Muscle layer of duodenum (tissue), 2 donors: ENCODE measurements around the gene MICALL2.

Experiments used
- H3K27ac ChIP-seq: one replicate; pipeline ENCODE4 v1.7.0; 2013; ENCODE audit warnings: mild to moderate bottlenecking, low read length
- H3K27me3 ChIP-seq: one replicate; pipeline ENCODE4 v1.7.0; 2013; ENCODE audit warnings: low read depth, mild to moderate bottlenecking, control low read depth, low read length
- H3K36me3 ChIP-seq, 2 donors: one replicate each; pipeline ENCODE4 v1.7.0; 2013; ENCODE audit warnings: low read length in 2 of 2, control low read depth in 1 of 2, mild to moderate bottlenecking in 1 of 2; ENCODE audit not compliant: insufficient read depth in 2 of 2, control insufficient read depth in 1 of 2
- H3K4me1 ChIP-seq, 2 donors: one replicate each; pipeline ENCODE4 v1.7.0; 2013; ENCODE audit warnings: low read length in 2 of 2, mild to moderate bottlenecking in 2 of 2, control low read depth in 1 of 2, moderate library complexity in 1 of 2; ENCODE audit not compliant: insufficient read depth in 2 of 2, control insufficient read depth in 1 of 2
- H3K4me3 ChIP-seq, 2 donors: one replicate each; pipeline ENCODE4 v1.7.0; 2013; ENCODE audit warnings: low read length in 2 of 2, low read depth in 1 of 2, mild to moderate bottlenecking in 1 of 2
- H3K9me3 ChIP-seq, 2 donors: one replicate each; pipeline ENCODE4 v1.7.0; 2013; ENCODE audit warnings: low read length in 2 of 2, control low read depth in 1 of 2, mild to moderate bottlenecking in 1 of 2; ENCODE audit not compliant: control insufficient read depth in 1 of 2
- donor health status: healthy.

MICALL2 gene

DNA sequence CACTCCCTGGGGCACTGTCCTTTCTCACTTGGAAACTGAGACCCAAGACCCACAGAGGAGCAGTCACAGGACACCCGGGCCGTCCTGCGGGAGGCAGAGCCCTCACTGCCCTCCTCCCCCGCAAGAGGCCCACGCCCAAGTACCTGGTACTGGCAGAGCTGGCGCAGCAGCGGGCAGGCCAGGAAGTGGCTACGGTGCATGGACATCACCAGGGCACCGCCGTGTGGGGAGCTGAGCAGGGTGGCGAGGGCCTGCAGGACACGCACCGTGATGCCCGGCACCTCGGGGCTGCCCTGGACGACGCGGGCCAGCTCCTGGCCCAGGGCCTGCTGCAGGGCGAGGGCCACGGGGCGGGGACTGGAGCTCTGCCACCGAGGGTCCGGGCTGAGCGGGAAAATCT is 20.0 kb upstream of the MICALL2 start:
- Histone ChIP-seq H3K4me1 (no peaks in the 10 kb centered on the region), H3K9me3 (no peaks in the 10 kb centered on the region), H3K36me3 (peaks cover 5 to 94% of the 10 kb centered on the region in 2 donors)

DNA sequence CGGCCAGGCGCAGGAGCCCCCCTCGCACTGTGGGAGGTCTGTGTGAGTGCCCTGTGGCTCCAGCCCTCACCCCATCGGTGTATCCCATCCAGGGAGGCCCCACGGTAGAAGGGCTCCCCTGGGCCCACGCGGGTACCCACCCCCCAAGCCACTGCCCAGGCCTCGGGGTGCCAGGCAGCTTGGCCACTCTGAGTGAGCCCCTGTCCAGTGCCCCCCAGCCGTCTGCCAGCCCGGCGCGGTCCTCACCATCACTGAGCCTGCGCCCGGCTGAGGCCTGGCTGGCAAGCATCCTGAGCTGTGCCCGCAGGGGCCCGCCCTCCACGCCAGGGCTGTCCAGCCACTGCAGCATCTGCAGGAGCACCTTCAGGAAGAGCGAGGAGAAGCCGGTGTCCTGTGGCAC is 19.2 kb upstream of the MICALL2 start:
- Histone ChIP-seq H3K4me1 (no peaks in the 10 kb centered on the region), H3K4me3 (no peak overlapping the region), H3K9me3 (no peaks in the 10 kb centered on the region), H3K27me3 (no peaks in the 10 kb centered on the region), H3K27ac (no peak overlapping the region), H3K36me3 (peaks cover 2 to 92% of the 10 kb centered on the region in 2 donors)

More for the DNA sequence above, 20.0 kb upstream of the MICALL2 start:
- Histone ChIP-seq H3K4me3 (no peak overlapping the region), H3K27ac (no peak overlapping the region), H3K27me3 (no peaks in the 10 kb centered on the region)

DNA sequence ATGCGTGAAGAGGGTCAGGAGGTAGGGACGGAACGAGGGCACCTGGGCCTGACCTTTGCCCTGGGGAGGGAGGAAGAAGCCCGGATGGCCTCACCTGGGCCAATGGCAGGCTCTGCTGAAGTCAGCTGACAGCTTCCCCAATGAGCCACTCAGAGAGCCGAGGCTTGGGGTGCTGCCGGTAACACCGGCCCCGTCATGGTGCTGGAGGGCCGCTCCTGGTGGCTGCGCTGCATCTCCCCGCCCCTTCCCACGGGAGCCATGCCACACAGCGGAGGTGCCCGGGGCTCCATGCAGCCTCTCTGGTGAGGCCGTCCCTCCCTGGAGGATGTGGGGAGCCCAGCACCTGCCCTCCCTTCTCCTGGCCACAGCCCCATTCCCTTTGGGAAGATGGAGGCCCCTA is 17.6 kb upstream of the MICALL2 start:
- Histone ChIP-seq H3K27me3 (no peaks in the 10 kb centered on the region), H3K36me3 (peaks cover 0 to 90% of the 10 kb centered on the region in 2 donors), H3K27ac (no peak overlapping the region), H3K9me3 (no peaks in the 10 kb centered on the region), H3K4me1 (no peaks in the 10 kb centered on the region), H3K4me3 (no peak overlapping the region)

DNA sequence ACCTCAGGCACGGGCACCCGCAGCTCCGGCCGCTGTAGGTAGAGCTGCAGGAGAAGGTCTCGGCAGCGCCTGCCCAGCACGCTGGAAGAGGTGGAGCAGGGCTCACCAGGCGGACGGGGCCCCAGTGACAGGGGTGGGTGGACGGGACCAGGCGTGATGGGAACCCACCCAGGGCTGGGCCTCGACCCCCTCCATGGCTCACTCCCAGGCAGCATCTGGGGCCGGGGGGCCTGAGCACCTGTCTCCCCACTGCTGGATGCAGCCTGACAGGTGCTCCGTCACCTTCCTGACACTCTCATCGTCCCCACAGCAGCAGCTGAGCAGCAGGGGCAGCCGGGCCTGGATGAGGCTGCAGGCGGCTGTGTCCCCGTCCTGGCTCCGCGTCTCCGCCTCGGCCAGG is 16.7 kb upstream of the MICALL2 start:
- no peaks in the 10 kb centered on the region for H3K27me3 ChIP-seq
- no peak overlapping the region for H3K27ac ChIP-seq
- no peak overlapping the region for H3K4me3 ChIP-seq
- H3K36me3 ChIP-seq = peaks cover 0 to 88% of the 10 kb centered on the region in 2 donors
- H3K4me1 ChIP-seq = no peaks in the 10 kb centered on the region
- no peaks in the 10 kb centered on the region for H3K9me3 ChIP-seq

DNA sequence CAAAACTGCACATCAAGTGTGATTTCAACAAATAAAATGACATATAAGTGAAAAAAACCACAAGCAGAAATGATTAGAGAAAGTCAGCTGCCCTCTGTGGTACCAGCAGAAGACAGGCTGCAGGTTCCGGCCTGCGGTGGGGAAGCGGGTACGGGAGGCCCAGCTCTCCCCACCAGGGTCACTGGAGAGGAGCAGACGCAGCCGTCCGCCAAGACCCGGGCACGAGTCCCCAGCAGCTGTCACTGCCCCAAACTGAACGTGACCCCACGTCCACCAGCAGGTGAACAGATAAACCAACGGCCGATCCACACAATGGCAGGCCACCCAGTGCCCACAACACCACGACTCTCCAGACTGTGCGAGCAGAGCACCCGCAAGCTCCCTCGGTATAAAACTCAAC is 16.1 kb upstream of the MICALL2 start:
- Histone ChIP-seq H3K9me3 (no peaks in the 10 kb centered on the region), H3K36me3 (peaks cover 0 to 88% of the 10 kb centered on the region in 2 donors), H3K4me1 (no peaks in the 10 kb centered on the region), H3K27ac (no peak overlapping the region), H3K4me3 (no peak overlapping the region), H3K27me3 (no peaks in the 10 kb centered on the region)

DNA sequence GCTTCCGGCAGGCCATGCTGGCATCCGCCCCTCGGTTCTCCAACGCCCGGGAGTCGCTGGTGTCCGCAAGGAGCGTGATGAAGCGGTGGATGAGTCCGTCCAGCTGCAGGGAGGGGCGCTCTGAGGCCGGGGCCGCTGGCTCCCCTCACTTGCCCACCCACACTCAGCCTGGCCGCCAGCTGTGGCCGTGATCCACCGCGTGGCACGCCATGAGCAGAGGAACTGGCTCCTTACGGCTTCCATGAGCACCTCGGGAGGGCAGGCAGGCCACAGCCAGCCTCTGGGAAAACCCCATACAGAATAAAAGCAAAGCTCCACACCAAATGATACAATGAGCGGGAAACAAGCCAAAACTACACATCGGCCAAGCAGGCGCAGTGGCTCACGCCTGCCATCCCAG is 15.5 kb upstream of the MICALL2 start:
- Histone ChIP-seq H3K36me3 (peaks cover 0 to 88% of the 10 kb centered on the region in 2 donors), H3K27ac (no peak overlapping the region), H3K4me3 (no peak overlapping the region), H3K27me3 (no peaks in the 10 kb centered on the region), H3K4me1 (no peaks in the 10 kb centered on the region), H3K9me3 (no peaks in the 10 kb centered on the region)

DNA sequence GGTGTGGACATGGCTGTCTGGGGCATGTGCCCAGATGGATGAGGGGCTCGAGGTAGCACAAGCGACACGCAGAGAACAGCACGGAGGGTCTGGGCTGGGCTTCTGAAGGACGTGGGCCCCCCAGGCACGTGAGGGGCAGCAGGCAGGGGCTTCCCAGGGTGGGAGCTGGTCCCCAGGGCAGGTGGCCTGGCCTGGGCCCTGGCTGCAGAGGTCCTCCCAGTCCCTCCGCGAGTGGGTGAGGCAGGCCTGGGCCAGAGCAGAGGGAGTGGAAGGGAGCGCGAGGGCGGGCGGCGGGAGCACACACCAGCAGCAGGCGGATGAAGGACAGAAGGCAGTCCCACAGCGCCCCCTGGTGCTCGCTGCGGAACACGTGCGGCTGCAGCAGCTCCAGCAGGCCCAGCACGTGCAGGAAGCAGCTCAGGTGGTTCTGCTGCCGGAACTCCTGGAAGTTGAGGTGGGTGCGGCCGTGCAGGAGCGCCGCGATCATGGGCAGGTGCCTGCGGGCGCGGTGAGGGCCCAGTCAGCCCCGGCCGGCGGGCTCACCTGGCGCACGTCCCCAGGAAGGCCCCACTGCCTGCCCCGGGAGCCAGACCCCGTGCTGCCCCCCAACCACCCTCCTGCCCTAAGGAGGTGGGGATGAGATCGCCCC is 14.7 kb upstream of the MICALL2 start:
- peaks cover 0 to 88% of the 10 kb centered on the region in 2 donors for H3K36me3 ChIP-seq

DNA sequence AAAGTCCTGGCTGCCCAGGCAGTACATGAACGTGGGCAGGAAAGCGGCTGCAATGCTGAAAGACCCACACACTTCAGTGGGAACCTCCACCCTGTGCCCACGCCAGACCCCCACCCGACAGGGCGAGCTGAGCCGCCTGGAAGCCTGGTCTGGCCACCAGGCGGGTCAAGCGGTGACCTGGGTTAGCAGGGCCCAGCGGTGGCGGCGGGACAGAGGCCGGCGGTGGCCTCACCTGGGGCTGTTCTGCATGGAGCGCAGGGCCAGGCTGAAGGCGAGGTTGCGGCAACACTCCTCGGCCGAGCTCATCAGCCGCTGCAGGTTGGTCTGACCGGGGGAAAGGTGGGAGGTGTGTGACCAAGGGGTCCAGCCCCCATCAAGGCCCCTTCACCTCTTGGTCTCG is 11.6 kb upstream of the MICALL2 start:
- no peak overlapping the region for H3K4me3 ChIP-seq
- peaks cover 0 to 11% of the 10 kb centered on the region in 2 donors for H3K4me1 ChIP-seq
- H3K9me3 ChIP-seq = no peaks in the 10 kb centered on the region
- no peaks in the 10 kb centered on the region for H3K27me3 ChIP-seq
- peaks cover 0 to 57% of the 10 kb centered on the region in 2 donors for H3K36me3 ChIP-seq
- no peak overlapping the region for H3K27ac ChIP-seq

More for the DNA sequence above, 14.7 kb upstream of the MICALL2 start:
- H3K27me3 ChIP-seq = no peaks in the 10 kb centered on the region
- no peak overlapping the region for H3K27ac ChIP-seq
- no peaks in the 10 kb centered on the region for H3K9me3 ChIP-seq
- H3K4me3 ChIP-seq = no peak overlapping the region
- no peaks in the 10 kb centered on the region for H3K4me1 ChIP-seq

DNA sequence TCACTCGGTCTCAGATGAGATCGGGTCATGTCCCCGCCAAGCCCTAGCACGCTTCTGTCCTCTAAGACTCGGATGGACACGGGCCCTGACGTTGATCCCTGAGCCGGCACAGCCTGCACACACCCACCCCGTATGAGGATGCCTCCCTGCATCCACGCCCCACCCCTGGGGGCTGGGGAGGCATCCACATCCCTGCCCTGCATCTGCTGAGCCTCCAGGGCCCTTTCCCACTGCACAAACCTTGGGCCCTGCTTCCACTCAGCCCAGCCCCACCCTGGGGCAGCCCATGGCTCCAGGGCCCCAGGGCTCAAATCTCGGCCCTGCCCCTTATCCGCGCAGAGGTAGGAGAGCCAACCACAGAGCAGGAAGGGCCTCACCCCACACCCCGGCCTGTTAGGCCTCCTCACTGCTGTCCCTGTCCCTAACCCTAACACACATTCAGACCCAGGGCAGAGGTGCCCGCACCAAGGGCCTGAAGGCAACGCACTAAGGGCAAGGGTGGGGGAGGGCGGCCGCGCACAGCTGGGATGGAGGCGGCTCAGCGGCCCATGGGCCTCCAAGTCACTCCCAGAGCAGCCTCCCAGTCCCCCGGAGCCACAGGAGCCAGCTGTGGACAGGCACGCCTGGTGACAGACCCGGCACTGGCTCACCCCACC is 9.5 kb upstream of the MICALL2 start:
- no peak overlapping the region for H3K4me3 ChIP-seq
- no peaks in the 10 kb centered on the region for H3K27me3 ChIP-seq
- no peak overlapping the region for H3K27ac ChIP-seq
- peaks cover 0 to 44% of the 10 kb centered on the region in 2 donors for H3K36me3 ChIP-seq
- H3K4me1 ChIP-seq = peaks cover 0 to 21% of the 10 kb centered on the region in 2 donors
- H3K9me3 ChIP-seq = no peaks in the 10 kb centered on the region

DNA sequence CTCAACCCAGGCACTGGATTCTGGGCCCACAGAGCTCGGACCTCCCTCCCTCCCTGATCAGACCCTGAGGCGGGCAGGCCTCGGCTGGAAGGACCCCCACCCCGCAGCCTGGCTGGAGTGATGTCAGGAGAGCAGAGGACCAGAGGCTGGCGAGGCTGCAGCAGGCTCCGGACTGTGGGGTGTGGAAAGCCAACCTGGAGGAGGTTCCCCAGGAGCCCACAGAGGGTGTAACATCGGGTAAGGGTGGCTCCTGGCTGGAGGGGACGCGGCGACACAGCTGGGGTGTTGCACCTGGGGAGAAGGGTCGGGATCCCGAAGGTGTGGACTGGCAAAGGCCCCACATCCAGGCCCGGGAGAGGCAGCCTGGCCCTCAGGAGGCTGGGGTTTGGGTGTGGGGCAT is 8.9 kb upstream of the MICALL2 start:
- Histone ChIP-seq H3K9me3 (no peaks in the 10 kb centered on the region), H3K4me1 (peaks cover 4 to 25% of the 10 kb centered on the region in 2 donors), H3K27ac (no peak overlapping the region), H3K36me3 (peaks cover 0 to 38% of the 10 kb centered on the region in 2 donors), H3K4me3 (no peak overlapping the region), H3K27me3 (no peaks in the 10 kb centered on the region)

DNA sequence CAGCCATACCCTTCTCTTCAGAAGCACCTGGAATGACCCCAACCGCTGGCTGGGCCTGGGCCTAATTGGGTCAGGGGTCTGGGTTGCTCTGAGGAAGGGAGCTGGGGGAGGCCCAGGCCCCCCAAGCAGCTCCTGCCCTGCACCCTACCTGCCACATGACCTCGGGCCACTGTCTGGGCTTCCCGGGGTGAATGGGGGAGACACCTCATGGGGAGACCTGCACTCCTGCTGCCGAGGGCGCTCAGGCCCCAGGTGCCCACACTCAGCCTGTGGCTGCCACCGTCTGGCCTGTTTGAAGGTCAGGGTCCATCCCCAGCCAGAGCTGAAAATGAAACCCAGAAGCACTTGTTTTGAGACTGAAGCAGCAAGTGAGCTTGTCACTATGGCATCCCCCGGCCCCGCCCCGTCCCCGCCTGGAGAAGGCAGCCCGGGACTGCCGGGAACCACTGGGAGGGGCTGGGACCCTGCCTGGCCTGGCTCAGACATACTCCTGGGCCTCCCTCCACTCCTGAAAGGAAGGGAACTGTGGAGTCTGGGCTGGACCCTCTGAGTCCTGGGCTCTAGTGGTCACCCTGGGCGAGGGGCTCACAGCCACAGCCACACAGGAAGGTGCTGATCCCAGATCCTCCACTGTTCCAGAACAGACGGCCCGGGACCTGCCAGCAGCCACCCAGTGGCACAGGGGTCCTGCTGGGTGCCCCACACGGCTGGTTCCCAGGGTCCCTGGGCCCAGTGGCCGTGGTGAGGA is 7.4 kb upstream of the MICALL2 start:
- Histone ChIP-seq H3K4me1 (peaks cover 10 to 31% of the 10 kb centered on the region in 2 donors), H3K36me3 (peaks cover 0 to 25% of the 10 kb centered on the region in 2 donors), H3K27ac (peak overlapping the region; percentile 72), H3K9me3 (no peaks in the 10 kb centered on the region), H3K4me3 (no peak overlapping the region), H3K27me3 (no peaks in the 10 kb centered on the region)
